Caco-2 (cell line): ENCODE data around the gene ZNF500. TPM values are rescaled to one million over a fixed set of nuclear protein-coding genes. Genes with fewer than 3 reads are reported as not detected.
A peak's percentile ranks its signal among the peaks of the same experiment; 100 is the strongest.

ENCODE experiments used
- BruUV-seq: library from RNA; stranded (reverse); fragments of 400-500 nt; replicated peaks from 2 replicates; lab custom pipeline; 2021; lab: Mats Ljungman, UMichigan
- CTCF ChIA-PET: fragments of 300-600 bp; sonication (Branson Sonifier 250); formaldehyde crosslinking; loops from one replicate; lab custom pipeline; 2022; ENCODE audit warnings: antibody characterized with exemption; lab: Charles Lee
- POLR2A ChIA-PET: fragments of 300-600 bp; sonication (Branson Sonifier 250); formaldehyde crosslinking; loops from one replicate; lab custom pipeline; 2022; ENCODE audit warnings: antibody characterized with exemption; lab: Charles Lee
- DNase-seq, 2 experiments: peaks; one replicate each; pipeline versions ENCODE4 v3.0.0 to v3.0.0-alpha.2; 2020 to 2022
- H3K27me3 ChIP-seq: replicated peaks from 2 replicates; pipeline ENCODE4 v1.6.0; 2011; ENCODE audit warnings: low read length; ENCODE audit not compliant: control insufficient read depth, insufficient read depth
- H3K36me3 ChIP-seq: 2 replicates; pipeline ENCODE4 v1.5.1; 2011; ENCODE audit warnings: low read length; ENCODE audit not compliant: control insufficient read depth, insufficient read depth
- H3K4me1 ChIP-seq: fragments of 250-450 bp; sonication (Bioruptor Pico); 2 replicates; pipeline ENCODE4 v1.5.1; 2020; ENCODE audit warnings: mild to moderate bottlenecking
- H3K4me3 ChIP-seq: 2 replicates; pipeline ENCODE4 v1.5.1; 2011; ENCODE audit warnings: low read depth, mild to moderate bottlenecking, control low read depth, low read length
- H3K9me3 ChIP-seq: fragments of 250-450 bp; sonication (Bioruptor Pico); 2 replicates; pipeline ENCODE4 v1.5.1; 2020; ENCODE audit warnings: mild to moderate bottlenecking, moderate library complexity
- H3K27ac Mint-ChIP-seq: one replicate; pipeline ENCODE4 v1.8.0; 2022; ENCODE audit warnings: mixed read lengths; ENCODE audit not compliant: unreplicated experiment
- H3K27me3 Mint-ChIP-seq: one replicate; pipeline ENCODE4 v1.8.0; 2022; ENCODE audit warnings: mixed read lengths; ENCODE audit not compliant: insufficient read depth, unreplicated experiment
- H3K36me3 Mint-ChIP-seq: one replicate; pipeline ENCODE4 v1.8.0; 2022; ENCODE audit warnings: mild to moderate bottlenecking, mixed read lengths; ENCODE audit not compliant: insufficient read depth, unreplicated experiment
- H3K4me1 Mint-ChIP-seq: one replicate; pipeline ENCODE4 v1.8.0; 2022; ENCODE audit warnings: low read depth, mixed read lengths; ENCODE audit not compliant: unreplicated experiment
- H3K4me3 Mint-ChIP-seq: one replicate; pipeline ENCODE4 v1.8.0; 2022; ENCODE audit warnings: mild to moderate bottlenecking, moderate library complexity, mixed read lengths; ENCODE audit not compliant: unreplicated experiment
- H3K9me3 Mint-ChIP-seq: one replicate; pipeline ENCODE4 v1.8.0; 2022; ENCODE audit warnings: mixed read lengths; ENCODE audit not compliant: unreplicated experiment
- intact Hi-C: fragments of 100-400 bp; cut with micrococcal nuclease; formaldehyde crosslinking; loops from one replicate; pipeline ENCODE4 v1.10.0; 2022; ENCODE audit not compliant: unreplicated experiment
- total RNA-seq: library from RNA; stranded (reverse); gene quantifications from 2 replicates; pipeline ENCODE4 v1.2.3, GENCODE V29; 2022
- TF ChIP-seq, protein P1 (sequence below), 2 experiments: fragments of 200-600 bp in 1 of 2; IDR thresholded peaks; 1 replicate in 1 of 2; 2 replicates in 1 of 2; pipeline versions ENCODE4 v1.5.1 to v1.8.0; 2011 to 2022; ENCODE audit warnings: antibody characterized with exemption in 1 of 2, control low read depth in 1 of 2, inconsistent platforms in 1 of 2, low read depth in 1 of 2, low read length in 1 of 2, mild to moderate bottlenecking in 1 of 2, moderate library complexity in 1 of 2; ENCODE audit not compliant: insufficient read depth in 1 of 2, severe bottlenecking in 1 of 2, unreplicated experiment in 1 of 2

The ZNF500 gene
- total RNA-seq, 1 experiment from 2014 or later = 12.9 TPM

DNA sequence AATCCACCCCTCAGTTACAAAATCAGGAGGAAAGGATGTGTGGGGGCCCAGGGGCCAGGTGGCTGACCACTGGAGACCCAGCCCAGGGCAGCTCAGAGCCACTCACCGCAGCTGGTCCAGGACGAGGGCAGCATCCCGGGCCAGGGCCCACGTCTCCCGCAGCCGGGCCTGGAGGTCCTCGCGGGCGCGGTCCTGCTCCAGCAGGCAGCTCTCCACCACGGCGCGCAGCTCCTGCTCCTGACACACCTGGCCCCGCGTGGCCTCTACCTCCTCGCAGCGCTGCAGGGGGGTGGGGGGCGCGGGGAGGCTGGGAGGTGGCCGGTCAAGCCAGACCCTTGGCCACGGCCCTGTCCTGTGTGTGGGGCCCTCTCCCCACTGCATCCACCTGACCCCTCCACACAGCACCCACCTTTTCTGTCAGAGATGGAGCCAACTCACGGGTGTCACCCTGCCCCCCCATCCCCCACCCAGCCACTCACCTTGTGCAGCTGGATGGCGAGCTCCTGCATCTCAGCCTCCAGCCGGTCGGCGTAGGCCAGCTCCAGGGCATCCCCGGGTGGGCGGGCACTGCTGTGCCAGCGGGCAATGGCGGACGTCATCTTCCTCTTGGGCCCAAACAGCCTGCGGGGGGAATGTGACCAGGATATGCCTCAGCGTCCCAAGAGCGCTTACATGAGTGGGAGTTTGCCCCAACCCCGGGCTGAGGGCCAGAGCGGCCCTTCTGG is 68.5 kb downstream of the ZNF500 start:
- ChIA-PET POLR2A (no interaction called here), CTCF (no interaction called here)
- intact Hi-C loops = no loop called here
- Mint-ChIP-seq H3K36me3 (peaks cover 46% of the 10 kb centered on the region), H3K27me3 (no peaks in the 10 kb centered on the region), H3K4me1 (no peaks in the 10 kb centered on the region), H3K27ac (no peak overlapping the region), H3K4me3 (no peak overlapping the region), H3K9me3 (no peaks in the 10 kb centered on the region)
- H3K4me3 ChIP-seq = no peak overlapping the region
- H3K27me3 ChIP-seq = no peaks in the 10 kb centered on the region
- TF ChIP-seq, protein P1, sequence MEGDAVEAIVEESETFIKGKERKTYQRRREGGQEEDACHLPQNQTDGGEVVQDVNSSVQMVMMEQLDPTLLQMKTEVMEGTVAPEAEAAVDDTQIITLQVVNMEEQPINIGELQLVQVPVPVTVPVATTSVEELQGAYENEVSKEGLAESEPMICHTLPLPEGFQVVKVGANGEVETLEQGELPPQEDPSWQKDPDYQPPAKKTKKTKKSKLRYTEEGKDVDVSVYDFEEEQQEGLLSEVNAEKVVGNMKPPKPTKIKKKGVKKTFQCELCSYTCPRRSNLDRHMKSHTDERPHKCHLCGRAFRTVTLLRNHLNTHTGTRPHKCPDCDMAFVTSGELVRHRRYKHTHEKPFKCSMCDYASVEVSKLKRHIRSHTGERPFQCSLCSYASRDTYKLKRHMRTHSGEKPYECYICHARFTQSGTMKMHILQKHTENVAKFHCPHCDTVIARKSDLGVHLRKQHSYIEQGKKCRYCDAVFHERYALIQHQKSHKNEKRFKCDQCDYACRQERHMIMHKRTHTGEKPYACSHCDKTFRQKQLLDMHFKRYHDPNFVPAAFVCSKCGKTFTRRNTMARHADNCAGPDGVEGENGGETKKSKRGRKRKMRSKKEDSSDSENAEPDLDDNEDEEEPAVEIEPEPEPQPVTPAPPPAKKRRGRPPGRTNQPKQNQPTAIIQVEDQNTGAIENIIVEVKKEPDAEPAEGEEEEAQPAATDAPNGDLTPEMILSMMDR (IDR thresholded peaks at IDR 0.05; ENCODE audit: insufficient read depth in 1 of 2, low read depth in 1 of 2, low read length in 1 of 2, severe bottlenecking in 1 of 2, unreplicated experiment in 1 of 2) = no peak
- BruUV-seq = no TSS peak
- peak in 1 of 2 experiments; percentile 27 for DNase-seq
- no peaks in the 10 kb centered on the region for H3K9me3 ChIP-seq
- H3K36me3 ChIP-seq = no peaks in the 10 kb centered on the region; the same call in 1 of the 2 replicates
- H3K4me1 ChIP-seq = no peaks in the 10 kb centered on the region

Other genes with a start within 250 kb of the ZNF500 start
- gene CDIP1, start 228.4 kb downstream of the ZNF500 start, total RNA-seq = 45.0 and 51.7 TPM in 2 replicates
- 0.11 and 0.19 TPM in 2 replicates for gene C16orf96, start 210.8 kb downstream of the ZNF500 start, total RNA-seq
- gene UBALD1, start 152.3 kb downstream of the ZNF500 start, total RNA-seq = 32.4 and 36.2 TPM in 2 replicates
- gene MGRN1, start 142.3 kb downstream of the ZNF500 start, total RNA-seq = 67.1 and 72.3 TPM in 2 replicates
- 27.9 and 31.3 TPM in 2 replicates for gene NUDT16L1, start 73.6 kb downstream of the ZNF500 start, total RNA-seq
- gene ANKS3, start 32.9 kb downstream of the ZNF500 start, total RNA-seq = 27.4 and 28.1 TPM in 2 replicates
- 0.54 TPM in 1 of 2 replicates, not detected in the other for gene DNAAF8, start 32.6 kb downstream of the ZNF500 start, total RNA-seq
- not detected in 2 replicates for gene SEPTIN12, start 21.2 kb upstream of the ZNF500 start, total RNA-seq
- not detected in 2 replicates for gene SMIM22, start 28.2 kb upstream of the ZNF500 start, total RNA-seq
- gene ROGDI, start 35.5 kb upstream of the ZNF500 start, total RNA-seq = 18.2 and 19.0 TPM in 2 replicates
- gene GLYR1, start 80.1 kb upstream of the ZNF500 start, total RNA-seq = 112 and 117 TPM in 2 replicates
- 31.5 and 37.9 TPM in 2 replicates for gene UBN1, start 80.3 kb upstream of the ZNF500 start, total RNA-seq
- 61.5 and 68.1 TPM in 2 replicates for gene PPL, start 170.0 kb upstream of the ZNF500 start, total RNA-seq
- 0.14 and 0.67 TPM in 2 replicates for gene SEC14L5, start 191.2 kb upstream of the ZNF500 start, total RNA-seq